Astrocyte (in vitro differentiated cells and primary cell): ENCODE results near the gene NFE2.

Experiments
- EZH2 ChIP-seq: IDR thresholded peaks from 2 replicates; pipeline ENCODE4 v1.6.1; 2012; ENCODE audit warnings: mild to moderate bottlenecking, low read length, inconsistent platforms; ENCODE audit not compliant: insufficient read depth
- TF ChIP-seq, protein P1 (sequence below): IDR thresholded peaks from 2 replicates; pipeline ENCODE4 v1.5.1; 2011; ENCODE audit warnings: low read depth, mild to moderate bottlenecking, inconsistent platforms, low read length, moderate library complexity; ENCODE audit not compliant: insufficient read depth

DNA sequence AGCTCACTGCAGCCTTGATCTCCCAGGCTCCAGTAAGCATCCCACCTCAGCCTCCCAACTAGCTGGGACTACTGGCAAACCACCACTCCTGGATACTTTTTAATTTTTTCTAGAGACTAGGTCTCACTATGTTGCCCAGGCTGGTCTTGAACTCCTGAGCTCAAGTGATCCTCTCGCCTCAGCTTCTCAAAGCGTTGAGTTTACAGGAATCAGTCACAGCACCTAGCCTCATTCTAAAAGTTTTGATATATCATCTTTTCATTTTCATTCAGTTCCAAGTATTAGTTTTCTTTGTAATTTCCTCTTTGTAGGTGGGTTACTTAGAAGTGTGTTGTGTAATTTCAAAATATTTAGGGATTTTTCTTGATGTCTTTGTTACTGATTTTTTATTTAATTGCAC is 30.5 kb downstream of the NFE2 start:
- TF ChIP-seq, protein P1, sequence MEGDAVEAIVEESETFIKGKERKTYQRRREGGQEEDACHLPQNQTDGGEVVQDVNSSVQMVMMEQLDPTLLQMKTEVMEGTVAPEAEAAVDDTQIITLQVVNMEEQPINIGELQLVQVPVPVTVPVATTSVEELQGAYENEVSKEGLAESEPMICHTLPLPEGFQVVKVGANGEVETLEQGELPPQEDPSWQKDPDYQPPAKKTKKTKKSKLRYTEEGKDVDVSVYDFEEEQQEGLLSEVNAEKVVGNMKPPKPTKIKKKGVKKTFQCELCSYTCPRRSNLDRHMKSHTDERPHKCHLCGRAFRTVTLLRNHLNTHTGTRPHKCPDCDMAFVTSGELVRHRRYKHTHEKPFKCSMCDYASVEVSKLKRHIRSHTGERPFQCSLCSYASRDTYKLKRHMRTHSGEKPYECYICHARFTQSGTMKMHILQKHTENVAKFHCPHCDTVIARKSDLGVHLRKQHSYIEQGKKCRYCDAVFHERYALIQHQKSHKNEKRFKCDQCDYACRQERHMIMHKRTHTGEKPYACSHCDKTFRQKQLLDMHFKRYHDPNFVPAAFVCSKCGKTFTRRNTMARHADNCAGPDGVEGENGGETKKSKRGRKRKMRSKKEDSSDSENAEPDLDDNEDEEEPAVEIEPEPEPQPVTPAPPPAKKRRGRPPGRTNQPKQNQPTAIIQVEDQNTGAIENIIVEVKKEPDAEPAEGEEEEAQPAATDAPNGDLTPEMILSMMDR, result no peak
- TF ChIP-seq EZH2, result no peak
